Heart left ventricle (tissue), 13 donors: Measurements from ENCODE around the gene FAM170B.

Experiments used
- CTCF ChIP-seq, 12 donors: fragments of 200-600 bp; sonication (generic) in 4 of 12; IDR thresholded peaks; one replicate each; pipeline versions ENCODE4 v1.5.0 to v1.8.0; 2018 to 2022; ENCODE audit warnings: antibody characterized with exemption in 12 of 12, mild to moderate bottlenecking in 5 of 12
- POLR2A ChIP-seq, 2 donors: fragments of 450-650 bp; IDR thresholded peaks; one replicate each; pipeline ENCODE4 v1.6.1; 2017; ENCODE audit warnings: antibody characterized with exemption in 2 of 2, mild to moderate bottlenecking in 2 of 2, moderate library complexity in 2 of 2
- donor health status: ischemic (EF 13 %, LVEDD 7.1; RV severe dilation, severe dysfunction).
- donor health status: DM: no; HTN: yes; CAD: no.
- donor health status: DM: no; HTN: no; CAD: no.
- donor health status: ischemic (EF 25% LVEDD 6.9; RV normal size, moderate dysfunction).
- donor health status: ischemic (EF 25% LVEDD 5.7; RV mildly dilated, moderate dysfunction).
- donor health status: ischemic (EF 35%, LVEDD 5.7; RV mildly dilated, moderate dysfunction).
- donor health status: nonischemic (EF 11% LVEDD 7.7; RV severe dilation, severe dysfunction).
- donor health status: DM: yes; HTN: yes; CAD: no.
- donor health status: PGD.
- donor health status: ischemic (EF 29% LVEDD 5.4; RV normal size, mild dysfunction).
- donor health status: nonischemic (EF 23%, LVEDD 6.1; RV moderate dilation, normal function).

GRCh38 chr10:49158915-49159314, 25.1 kb upstream of the FAM170B start:
- TF ChIP-seq POLR2A (IDR thresholded peaks at IDR 0.05) (no peak), CTCF (IDR thresholded peaks at IDR 0.05) (no peak)
